ENCODE measurements around the gene TTBK2. TPM values are rescaled to one million over a fixed set of nuclear protein-coding genes. Genes with fewer than 3 reads are reported as not detected.

TTBK2 gene
- total and polyA plus RNA-seq, 4 donors: 1.0 to 6.4 (median 4.3) TPM

GRCh38 chr15:42724276-42724675 is 196.3 kb downstream of the TTBK2 start:
- Histone ChIP-seq H3K4me1 (ENCODE audit: control insufficient read depth in 4 of 4, insufficient read depth in 4 of 4, low read length in 3 of 4) (no peaks in the 10 kb centered on the region), H3K9ac (ENCODE audit: low read depth in 1 of 2, low read length in 2 of 2) (no peak overlapping the region), H3K4me3 (ENCODE audit: low read depth in 1 of 3, low read length in 3 of 3) (no peak overlapping the region), H3K27me3 (ENCODE audit: control insufficient read depth in 4 of 4, insufficient read depth in 4 of 4, low read length in 3 of 4) (no peaks in the 10 kb centered on the region), H3K36me3 (ENCODE audit: control insufficient read depth in 4 of 4, insufficient read depth in 3 of 4, low read depth in 1 of 4, low read length in 3 of 4) (peaks cover 5 to 70% (median 49%) of the 10 kb centered on the region in 4 donors), H3K9me3 (ENCODE audit: control insufficient read depth in 4 of 4, low read length in 3 of 4) (no peaks in the 10 kb centered on the region), H3K27ac (ENCODE audit: low read depth in 1 of 2, low read length in 2 of 2) (no peak overlapping the region)
- WGBS: 94% methylated on average over 6 of the region's 6 CpGs
- DNase-seq (ENCODE audit: low spot score): no peak
- TF ChIP-seq ZBTB33 (IDR thresholded peaks at IDR 0.05): no peak
- no peak for TF ChIP-seq ATF3 (IDR thresholded peaks at IDR 0.05)
- no peak for TF ChIP-seq RXRA (IDR thresholded peaks at IDR 0.05)
- TF ChIP-seq YY1 (IDR thresholded peaks at IDR 0.05): no peak
- no peak for TF ChIP-seq RAD21 (IDR thresholded peaks at IDR 0.05)
- no peak for TF ChIP-seq HNF4G (IDR thresholded peaks at IDR 0.05)
- TF ChIP-seq GABPA (IDR thresholded peaks at IDR 0.05 in 1 of 2, conservative IDR thresholded peaks at IDR 0.05 in 1 of 2): no peak
- no peak for TF ChIP-seq TAF1 (conservative IDR thresholded peaks at IDR 0.05)
- TF ChIP-seq FOXA2 (IDR thresholded peaks at IDR 0.05): no peak

- TF ChIP-seq JUND (IDR thresholded peaks at IDR 0.05) (no peak), FOXA1 (IDR thresholded peaks at IDR 0.05) (no peak), RAD21 (IDR thresholded peaks at IDR 0.05) (no peak), CTCF (IDR thresholded peaks at IDR 0.05; ENCODE audit: low read depth, low read length, missing input control) (no peak), ATF3 (IDR thresholded peaks at IDR 0.05) (no peak), EGR1 (IDR thresholded peaks at IDR 0.05; ENCODE audit: low read depth in 2 of 2) (no peak), SP1 (IDR thresholded peaks at IDR 0.05) (no peak), FOXA2 (IDR thresholded peaks at IDR 0.05) (no peak), MAX (IDR thresholded peaks at IDR 0.05) (no peak), RXRA (IDR thresholded peaks at IDR 0.05) (no peak), TAF1 (conservative IDR thresholded peaks at IDR 0.05) (no peak), HNF4G (IDR thresholded peaks at IDR 0.05) (no peak)
- WGBS: 91% methylated on average over 4 of the region's 4 CpGs
- Histone ChIP-seq H3K27me3 (ENCODE audit: control insufficient read depth in 4 of 4, insufficient read depth in 4 of 4, low read length in 3 of 4) (no peaks in the 10 kb centered on the region), H3K4me1 (ENCODE audit: control insufficient read depth in 4 of 4, insufficient read depth in 4 of 4, low read length in 3 of 4) (no peaks in the 10 kb centered on the region), H3K9me3 (ENCODE audit: control insufficient read depth in 4 of 4, low read length in 3 of 4) (no peaks in the 10 kb centered on the region), H3K9ac (ENCODE audit: low read depth in 1 of 2, low read length in 2 of 2) (no peak overlapping the region), H3K4me3 (ENCODE audit: low read depth in 1 of 3, low read length in 3 of 3) (no peak overlapping the region), H3K27ac (ENCODE audit: low read depth in 1 of 2, low read length in 2 of 2) (no peak overlapping the region), H3K36me3 (ENCODE audit: control insufficient read depth in 4 of 4, insufficient read depth in 3 of 4, low read depth in 1 of 4, low read length in 3 of 4) (peaks cover 5 to 59% (median 42%) of the 10 kb centered on the region in 4 donors)
- no peak for DNase-seq (ENCODE audit: low spot score)
These were observed 197.5 kb downstream of the TTBK2 start for GRCh38 chr15:42723068-42723467.

Data from liver (tissue), 9 donors.